NCI-H2107 treated with DMSO at 0.1 percent for 48 hours (cell line): ENCODE measurements around the gene JUP.

Source experiments
- DNase-seq: peaks from one replicate; lab custom pipeline; 2025; ENCODE audit not compliant: unreplicated experiment; lab: John Stamatoyannopoulos, UW

The JUP gene

DNA sequence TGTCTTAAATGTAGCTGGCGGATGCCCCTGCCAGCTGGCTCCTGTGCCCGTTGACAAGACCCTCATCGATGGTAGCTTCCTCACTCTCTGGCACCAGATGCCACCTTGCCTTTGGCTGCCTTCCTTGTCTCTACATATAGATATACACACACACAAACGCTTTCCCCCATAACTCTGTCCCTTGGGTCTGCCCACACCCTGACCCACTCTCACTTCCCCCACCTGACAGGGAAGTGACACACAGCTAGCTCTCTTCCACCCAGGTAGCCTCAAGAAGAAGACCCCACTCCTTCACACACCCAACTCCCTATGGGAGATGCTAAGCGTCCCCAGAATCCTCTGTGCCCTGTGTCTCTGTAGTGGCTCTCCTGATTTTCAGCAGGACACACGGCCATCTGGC lies 25.6 kb downstream of the JUP start:
- no peak for DNase-seq

DNA sequence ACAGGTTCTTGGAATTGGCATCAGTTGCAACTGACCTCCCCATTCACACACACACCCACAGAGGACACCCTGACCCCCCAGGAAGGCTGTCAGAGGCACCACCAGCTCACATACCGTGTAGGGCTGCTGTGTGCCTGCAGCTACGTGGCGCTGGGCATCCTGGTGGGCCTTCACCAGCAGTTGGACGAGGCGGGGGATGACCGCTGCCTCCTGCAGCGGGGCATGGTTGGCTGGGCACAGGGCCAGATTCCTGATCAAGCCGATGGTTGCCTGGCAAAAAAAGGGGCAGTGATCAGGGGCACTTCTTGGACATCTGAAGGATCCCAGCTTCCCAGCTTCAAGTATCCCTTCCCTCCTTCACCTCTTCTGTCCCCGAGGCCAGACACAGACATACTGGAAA lies 27.9 kb downstream of the JUP start:
- no peak for DNase-seq

DNA sequence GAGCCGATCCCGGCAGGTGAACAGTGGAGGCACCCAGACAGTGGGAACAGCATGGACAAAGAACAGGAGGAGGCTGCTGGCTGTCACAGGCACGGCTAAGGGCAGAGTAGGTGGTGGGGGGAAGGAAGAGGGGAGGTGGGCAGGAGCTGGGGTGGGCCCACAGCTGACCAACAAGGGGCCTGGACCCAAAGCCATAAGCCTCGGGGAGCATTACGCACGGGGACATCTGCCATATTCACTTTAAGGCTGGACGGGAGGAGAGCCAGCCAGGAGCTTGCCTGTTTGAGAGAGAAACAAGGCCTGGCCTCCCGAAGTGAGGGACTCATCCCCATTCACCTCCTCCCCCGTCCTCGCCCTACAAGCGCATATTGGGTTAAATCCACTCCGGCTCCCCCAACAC lies 32.4 kb downstream of the JUP start:
- DNase-seq: no peak

DNA sequence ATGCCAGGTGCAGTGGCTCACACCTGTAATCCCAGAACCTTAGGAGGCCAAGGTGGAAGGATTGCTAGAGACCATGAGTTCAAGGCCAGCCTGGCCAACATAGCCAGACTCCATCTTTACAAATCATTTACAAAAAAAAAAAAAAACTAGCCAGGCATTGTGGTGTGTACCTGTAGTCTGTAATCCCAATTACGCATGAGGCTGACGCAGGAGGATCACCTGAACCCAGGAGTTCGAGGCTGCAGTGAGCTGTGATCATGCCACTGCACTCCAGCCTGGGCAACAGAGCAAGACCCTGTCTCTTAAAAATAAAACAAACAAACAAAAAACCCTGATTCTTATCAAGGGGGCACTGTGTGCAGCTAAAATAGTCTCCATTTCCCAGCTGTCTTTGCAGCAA lies 35.2 kb downstream of the JUP start:
- no peak for DNase-seq

DNA sequence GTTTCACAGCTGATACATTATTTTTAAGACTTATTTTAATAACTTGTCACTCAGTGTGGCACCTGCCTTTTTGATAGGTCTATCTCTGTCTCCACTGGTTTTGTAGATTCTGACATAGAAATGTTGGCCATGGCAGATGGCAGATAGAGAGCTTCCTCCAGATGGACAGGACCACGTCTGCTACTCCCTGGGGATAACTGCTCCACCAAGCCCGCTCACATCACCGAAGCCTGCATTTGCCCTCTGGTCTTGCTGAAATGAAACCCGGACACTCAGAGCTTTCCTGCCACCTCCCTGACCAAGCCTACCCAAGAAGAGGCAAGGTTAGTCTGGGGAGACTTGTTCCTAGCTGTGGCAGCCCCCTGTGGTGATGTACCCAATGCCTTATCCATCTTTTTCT lies 35.6 kb downstream of the JUP start:
- DNase-seq: no peak

DNA sequence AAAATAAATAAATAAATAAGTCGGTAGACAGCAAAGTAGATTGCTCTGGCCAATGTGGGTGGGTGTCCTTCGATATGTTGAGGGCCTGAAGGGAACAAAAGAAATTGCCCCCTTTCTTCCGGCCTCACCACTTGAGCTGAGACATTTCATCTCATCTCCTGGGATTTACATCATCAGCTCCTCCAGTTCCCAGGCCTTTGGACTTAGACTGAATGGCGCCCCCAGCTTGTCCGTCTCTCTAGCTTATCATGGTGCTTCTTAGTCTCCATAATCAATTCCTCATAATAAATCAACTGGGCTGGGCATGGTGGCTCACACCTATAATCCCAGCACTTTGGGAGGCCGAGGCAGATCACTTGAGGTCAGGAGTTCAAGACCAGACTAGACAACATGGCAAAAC lies 38.2 kb downstream of the JUP start:
- no peak for DNase-seq

DNA sequence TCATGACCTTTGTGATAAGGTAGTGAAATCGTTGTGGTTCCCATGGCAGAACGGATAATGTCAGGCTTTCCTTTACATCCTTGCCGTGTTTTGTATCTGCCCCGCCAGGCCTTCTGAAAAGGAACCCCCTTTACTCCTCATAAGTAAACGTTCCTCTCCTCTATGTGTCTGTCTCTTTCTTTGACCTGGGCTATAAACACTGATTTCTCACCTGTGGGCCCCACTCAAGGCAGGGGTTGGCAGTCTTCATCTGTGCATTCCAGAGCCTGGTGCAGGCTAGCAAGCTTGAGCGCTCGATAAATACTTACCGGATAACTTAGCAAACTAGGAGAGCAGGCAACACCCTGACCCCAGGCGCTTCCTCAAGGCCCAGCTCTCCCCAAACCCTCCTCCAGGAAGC lies 44.8 kb downstream of the JUP start:
- no peak for DNase-seq

DNA sequence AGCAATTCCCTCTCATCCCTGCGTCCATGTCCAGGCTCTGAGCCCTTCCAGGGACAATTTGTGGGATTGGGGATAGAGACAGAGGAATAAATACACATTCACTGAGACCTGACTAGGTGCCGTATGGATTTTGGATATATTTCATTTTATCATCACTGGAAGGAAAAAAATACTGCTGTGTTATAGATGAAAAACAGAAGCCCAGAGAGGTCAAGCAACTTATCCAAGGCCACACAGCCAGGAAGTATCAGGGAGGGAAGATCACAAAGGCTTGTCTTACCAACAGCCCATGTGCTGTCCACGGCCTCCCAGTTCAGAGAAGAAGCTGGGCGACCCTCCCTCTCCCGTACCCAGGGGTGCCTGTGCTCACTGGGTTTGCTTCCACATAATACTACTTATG lies 46.0 kb downstream of the JUP start:
- no peak for DNase-seq

DNA sequence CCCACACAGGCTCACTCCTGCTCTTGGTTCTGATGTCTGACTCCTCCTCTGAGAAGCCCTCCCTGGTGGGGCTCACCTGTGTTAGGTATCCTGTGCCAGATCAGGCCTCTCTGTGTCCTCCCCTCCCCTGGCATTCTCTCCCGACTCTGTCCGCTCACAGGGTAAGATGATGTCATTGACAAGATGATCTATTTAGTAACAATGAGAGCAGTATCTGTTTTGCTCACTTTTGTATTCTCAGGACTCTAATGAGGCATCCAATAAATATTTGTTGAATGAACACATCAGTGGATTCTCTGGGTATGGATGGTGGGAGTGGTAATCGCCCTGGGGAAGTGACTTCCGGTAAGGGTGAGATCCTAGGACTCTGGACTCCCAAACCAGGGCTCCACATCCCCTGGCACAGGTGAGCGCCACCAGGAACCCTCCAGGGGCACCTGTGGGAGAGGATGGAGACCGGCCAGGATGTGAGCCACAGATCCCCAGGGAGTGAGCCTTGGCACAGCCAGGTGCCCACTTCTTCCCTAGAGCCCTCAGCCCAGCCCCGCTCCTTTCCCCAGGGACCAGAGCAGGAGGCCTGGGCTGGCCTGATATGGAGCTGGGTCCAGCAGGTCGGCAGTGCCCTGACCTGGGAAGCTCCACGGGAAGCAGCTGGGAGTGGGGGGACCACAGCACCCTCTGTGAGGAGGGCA lies 46.7 kb downstream of the JUP start:
- peak; percentile 71 for DNase-seq

DNA sequence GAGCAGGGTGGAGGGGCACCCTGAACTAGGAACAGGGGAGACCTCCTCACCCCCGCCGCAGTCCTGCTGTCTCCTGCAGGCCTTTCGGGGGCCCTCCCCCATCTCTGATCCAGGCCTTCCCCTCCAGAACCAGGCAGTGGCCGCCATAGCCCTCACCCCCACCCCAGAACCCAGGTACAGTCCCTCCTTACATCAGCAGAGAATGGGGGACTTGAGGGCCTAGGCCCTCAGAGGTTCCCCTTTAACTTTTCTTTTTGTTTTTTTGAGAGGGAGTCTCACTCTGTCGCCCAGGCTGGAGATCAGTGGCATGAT lies 47.8 kb downstream of the JUP start:
- DNase-seq: no peak

DNA sequence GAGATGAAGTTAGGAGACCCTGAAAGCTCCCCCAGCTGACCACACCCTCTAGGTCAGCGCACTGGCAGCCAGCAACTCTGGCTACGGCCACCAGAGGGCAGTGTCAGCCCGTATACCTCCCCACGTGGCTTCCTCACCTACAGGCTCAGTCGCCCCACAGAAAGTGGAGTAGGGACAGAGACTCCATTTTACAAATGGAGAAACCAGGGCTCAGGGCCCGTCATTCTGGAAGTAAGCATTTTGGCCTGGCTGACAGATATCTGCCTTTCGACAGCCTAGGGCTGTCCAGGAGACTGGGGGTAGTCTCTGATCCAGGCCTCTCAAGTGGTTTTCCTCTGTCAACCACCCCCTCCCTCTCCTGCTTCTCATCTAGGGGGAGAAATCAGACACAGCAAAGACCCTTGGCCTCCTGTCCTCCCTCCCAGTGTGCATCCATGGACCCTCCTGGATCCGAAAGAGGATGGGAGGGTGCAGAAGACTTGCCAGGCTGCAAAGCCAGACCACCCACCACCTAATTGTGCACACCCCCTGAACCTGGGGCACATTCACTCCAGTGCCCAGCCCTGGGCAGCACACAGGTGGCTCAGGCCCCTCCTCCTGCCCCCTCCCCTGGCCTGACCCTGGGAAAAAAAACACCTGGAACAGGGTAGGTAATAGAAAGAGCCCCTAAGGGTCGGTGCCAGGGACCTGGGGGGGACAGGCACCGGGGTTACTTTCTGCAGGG lies 48.3 kb downstream of the JUP start:
- peak; percentile 55 for DNase-seq

DNA sequence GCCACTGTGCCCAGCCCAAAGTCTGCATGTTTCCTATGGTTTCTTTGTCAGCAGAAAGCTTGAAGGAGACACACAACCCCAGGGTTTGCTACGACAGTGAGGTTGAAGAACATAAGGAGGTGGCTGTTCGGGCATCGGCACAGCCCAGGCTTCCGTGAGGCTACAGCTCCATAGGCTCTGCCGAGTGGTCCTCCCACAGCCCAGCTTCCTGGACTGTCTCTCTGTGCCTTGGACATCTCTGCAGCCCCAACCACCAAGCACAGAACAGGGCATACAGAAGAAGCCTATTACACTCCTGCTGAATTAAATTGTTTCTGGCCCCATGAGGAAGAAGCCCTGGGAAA lies 48.9 kb downstream of the JUP start:
- no peak for DNase-seq

DNA sequence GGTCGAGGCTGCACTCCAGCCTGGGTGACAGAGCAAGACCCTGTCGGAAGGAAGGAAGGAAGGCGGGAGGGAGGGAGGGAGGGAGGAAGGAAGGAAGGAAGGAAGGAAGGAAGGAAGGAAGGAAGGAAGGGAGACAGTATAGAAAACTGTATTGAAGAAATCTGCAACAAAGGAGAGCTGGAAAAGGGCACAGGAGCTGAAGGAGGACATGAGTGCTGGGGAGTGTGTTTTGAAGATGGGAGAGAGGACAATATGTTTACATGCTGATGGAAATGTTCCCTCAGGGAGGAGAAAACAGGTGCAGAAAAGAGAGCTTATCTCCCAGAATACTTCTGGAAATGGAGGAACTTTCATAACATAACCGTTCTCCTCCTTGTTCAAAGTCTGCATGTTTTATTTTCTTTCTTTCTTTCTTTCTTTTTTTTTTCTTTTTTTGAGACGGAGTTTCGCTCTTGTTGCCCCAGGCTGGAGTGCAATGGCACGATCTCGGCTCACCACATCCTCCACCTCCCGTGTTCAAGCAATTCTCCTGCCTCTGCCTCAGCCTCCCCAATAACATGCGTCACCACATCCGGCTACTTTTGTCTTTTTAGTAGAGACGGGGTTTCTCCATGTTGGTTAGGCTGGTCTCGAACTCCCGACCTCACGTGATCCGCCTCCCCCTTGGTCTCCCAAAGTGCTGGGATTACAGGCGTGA lies 49.4 kb downstream of the JUP start:
- DNase-seq: no peak

DNA sequence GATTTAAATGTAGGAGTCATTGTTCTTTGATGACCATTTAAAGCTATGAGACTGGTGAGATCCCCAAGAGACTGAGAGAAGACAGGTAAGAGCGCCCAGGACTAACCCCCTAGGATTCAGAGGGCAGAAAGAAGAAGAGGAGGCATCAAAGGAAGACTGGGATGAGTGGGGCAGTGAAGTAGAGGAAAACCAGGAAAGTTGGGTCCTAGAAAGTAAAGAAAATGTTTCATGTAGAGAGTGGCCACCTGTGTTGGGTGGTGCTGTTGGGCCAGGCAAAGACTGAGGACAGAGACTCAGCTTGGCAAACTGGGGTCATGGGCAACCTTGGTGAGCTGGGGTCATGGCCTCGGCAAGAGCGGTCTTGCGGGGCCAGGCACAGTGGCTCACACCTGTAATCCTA lies 50.8 kb downstream of the JUP start:
- no peak for DNase-seq

DNA sequence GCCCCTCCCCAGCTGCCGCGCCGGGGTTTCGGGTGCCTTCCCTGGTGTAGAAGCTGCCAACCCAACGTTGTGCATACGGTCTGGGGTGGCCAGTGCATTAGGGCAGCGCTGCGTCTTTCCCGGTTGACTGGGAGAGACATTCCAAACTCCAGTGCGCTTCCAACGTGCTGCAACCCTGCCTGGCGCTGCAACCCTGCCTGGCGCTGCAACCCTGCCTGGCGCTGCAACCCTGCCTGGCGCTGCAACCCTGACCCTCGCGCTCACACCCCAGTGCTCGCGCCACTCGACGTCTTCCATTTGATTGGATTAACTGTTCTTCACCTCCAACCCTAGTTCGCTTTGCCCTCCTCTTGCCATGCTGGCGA lies 51.6 kb downstream of the JUP start:
- no peak for DNase-seq

DNA sequence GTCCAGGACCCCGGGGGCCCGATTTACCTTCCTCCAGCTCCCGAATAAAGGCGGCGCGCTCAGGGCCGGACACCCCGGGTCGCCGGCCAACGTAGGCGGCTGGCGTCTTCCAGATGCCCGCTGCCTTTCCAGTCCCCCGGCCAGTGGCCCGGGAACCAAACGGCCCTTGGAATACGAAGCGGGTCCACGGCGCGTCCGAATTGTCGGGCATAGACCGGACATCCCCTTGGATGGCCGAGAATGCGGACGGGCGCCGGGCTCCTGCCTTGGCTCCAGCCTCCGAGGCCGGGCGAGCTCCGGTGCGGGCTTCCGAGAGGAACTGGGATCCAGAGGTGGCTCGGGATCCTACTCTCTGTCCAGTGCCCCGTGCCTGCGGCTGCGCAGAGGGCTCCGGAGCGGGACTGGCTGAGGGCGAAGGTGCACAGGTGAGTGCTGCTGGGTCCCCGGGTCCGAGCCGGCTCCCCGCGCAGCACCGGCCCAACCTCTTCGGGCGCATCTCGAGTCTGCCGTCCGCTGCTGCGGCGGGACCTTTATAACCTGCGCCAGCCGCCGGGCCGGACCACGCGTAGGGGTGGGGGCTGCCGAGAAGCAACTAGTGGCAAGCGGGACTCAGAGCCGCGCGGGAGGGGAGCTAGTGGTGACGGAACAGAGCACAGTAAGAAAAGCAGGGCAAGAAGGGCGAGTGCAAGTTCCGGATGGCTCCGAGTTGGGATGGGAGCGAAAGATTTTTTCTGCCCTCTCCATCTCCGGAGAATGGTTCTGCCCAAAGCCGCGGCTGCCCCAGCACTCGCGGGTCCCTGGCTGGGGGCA lies 52.2 kb downstream of the JUP start, which contains the start of gene HAP1:
HAP1 (minus strand) TSS at position 505 of the 810 bp plus-strand sequence; CDS start at position 496, 9 bp downstream.
- no peak for DNase-seq

DNA sequence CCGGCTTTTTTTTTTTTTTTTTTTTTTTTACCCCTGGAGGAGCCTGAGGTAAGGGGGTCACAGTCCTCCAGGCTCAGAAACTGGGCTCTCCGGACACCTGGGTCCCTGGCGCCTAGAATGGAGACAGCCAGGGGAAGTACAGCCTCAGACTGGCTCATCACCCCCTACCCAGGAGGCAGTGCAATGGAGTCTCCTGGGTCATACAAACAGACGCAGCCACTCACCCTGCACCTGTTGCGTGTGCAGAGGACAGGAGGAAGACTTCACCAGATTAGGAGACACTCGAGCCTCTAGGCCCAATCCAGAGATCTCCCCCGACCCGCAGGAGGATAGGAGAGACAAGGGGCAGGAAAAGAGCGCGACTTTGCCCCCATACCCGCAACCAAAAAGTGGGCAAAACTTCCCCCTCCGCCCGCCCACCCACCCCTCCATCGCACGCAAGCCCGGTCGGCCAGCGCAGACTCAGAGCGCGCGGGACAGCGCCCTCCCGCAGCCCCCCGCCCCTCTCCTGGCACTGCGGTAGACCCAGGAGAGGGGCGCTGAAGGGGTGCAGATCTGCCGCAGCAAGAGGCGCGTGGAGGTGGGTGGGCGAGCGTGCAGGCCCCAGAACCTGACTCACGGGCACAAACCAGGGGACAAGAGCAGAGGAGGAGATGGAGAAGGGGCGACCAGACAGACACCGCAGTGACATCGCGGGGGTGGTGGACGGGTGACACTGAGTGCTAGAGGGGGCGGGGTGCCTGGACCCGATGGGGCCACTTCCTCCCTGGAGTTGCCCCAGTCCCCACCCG lies 53.0 kb downstream of the JUP start:
- DNase-seq: no peak

DNA sequence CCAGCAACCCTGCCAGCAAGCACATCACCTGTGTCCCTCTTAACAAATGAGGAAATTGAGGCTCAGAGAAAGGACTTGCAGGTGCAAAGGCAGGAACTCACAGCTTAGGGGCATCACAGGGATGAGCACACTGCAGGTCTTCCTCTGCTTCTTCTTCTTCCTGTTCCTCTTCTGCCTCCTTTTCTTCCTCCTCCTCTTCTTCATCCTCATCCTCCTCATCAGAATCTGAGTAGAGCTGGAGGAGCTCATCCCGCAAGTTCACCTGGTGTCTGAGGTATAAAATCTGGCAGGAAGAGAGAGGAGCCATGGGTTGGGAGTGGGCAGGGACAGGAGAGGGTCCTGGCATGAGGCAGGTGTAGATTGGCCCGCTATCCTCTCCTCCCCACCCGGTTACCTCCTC lies 54.7 kb downstream of the JUP start:
- DNase-seq: no peak

DNA sequence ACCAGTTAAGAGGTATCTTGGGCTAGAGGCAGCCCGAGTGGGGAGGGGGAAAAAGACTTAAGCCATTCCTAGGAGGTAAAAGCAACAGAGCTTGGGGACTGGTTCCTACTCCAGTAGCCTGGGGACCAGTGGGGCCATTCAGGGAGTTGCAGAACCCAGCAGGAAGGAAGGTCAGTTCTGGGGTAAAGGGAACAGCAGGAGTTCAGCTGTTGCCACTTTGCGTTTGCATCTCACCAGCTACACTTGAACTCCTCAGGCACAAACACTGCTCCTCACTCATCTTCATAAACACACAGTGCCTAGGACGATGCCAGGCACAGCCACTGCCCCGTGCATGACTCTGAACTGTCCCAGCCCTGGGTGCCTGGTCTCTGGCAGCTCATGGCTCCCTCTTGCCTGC lies 56.0 kb downstream of the JUP start:
- no peak for DNase-seq

DNA sequence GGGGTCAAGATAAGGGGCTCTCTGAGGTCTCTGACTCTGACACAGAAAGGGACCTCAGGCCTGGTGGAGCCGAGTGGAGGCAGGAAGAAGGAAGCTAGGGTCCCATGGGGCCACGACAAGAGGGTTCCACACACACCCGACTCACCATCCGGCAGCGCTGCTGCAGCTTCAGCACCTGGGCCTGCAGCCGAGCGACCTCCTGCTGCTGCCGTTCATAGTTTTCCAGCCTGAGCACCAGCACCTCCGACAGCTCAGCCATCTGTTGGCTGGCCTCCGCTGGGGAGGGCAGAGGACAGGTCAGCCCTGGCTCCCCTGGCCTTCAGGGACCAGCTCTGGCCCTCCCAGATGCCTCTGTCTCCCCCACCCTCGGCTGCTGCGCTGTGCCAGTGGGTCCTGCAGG lies 58.5 kb downstream of the JUP start:
- peak; percentile 54 for DNase-seq

DNA sequence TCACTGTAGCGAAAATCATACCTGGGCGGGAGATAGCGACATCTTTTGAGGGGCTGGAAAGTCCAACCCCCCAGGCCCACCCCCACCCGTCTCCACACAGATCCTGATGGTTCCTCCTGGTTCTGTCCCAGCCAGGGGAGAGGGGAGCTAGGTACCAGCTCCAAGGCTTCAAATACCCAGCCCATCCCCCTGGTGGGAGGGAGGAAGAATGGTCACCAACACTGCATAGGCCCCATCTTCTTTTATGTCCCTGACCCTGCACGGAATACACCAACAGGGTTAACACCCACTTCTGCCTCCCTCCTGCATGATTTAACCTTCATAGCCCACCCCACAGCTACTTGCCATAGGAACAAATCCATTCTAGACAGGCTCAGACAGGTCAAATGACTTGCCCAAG lies 61.4 kb downstream of the JUP start:
- no peak for DNase-seq
